Thymus (tissue), 14 donors: ENCODE results near the gene VDR. TPM values are rescaled to one million over a fixed set of nuclear protein-coding genes. Genes with fewer than 3 reads are reported as not detected.

Experiments used
- DNase-seq, 9 donors: peaks; one replicate each; pipeline ENCODE4 v3.0.0-alpha.2; 2013; ENCODE audit warnings: low spot score in 9 of 9, low read depth in 6 of 9, missing footprints in 1 of 9
- H3K27ac ChIP-seq, 2 donors: one replicate each; pipeline ENCODE4 v1.5.1; 2013; ENCODE audit warnings: control low read depth in 1 of 2, low read depth in 1 of 2, low read length in 1 of 2, mild to moderate bottlenecking in 1 of 2, moderate library complexity in 1 of 2
- H3K27me3 ChIP-seq, 2 donors: one replicate each; pipeline ENCODE4 v1.5.1; 2013; ENCODE audit warnings: low read length in 1 of 2; ENCODE audit not compliant: control insufficient read depth in 2 of 2, insufficient read depth in 1 of 2
- H3K36me3 ChIP-seq, 2 donors: one replicate each; pipeline ENCODE4 v1.5.1; 2013; ENCODE audit warnings: low read length in 1 of 2, mild to moderate bottlenecking in 1 of 2, moderate library complexity in 1 of 2; ENCODE audit not compliant: control insufficient read depth in 2 of 2, insufficient read depth in 2 of 2
- H3K4me1 ChIP-seq, 2 donors: one replicate each; pipeline ENCODE4 v1.5.1; 2013; ENCODE audit warnings: low read length in 2 of 2; ENCODE audit not compliant: control insufficient read depth in 2 of 2, insufficient read depth in 2 of 2
- H3K4me3 ChIP-seq, 2 donors: one replicate each; pipeline ENCODE4 v1.5.1; 2013; ENCODE audit warnings: low read length in 2 of 2, control low read depth in 1 of 2, mild to moderate bottlenecking in 1 of 2
- H3K9me3 ChIP-seq, 2 donors: one replicate each; pipeline ENCODE4 v1.5.1; 2013; ENCODE audit warnings: low read length in 1 of 2, mild to moderate bottlenecking in 1 of 2; ENCODE audit not compliant: control insufficient read depth in 2 of 2, insufficient read depth in 1 of 2
- WGBS: extraction: QIAGEN DNeasy Blood & Tissue Kit; methylation state at CpG from one replicate; pipeline ENCODE4 v1.1.7; 2013; 5-methylcytosine and 5-hydroxymethylcytosine counted together
- long read RNA-seq, 10 donors: transcript quantifications; one replicate each; lab custom pipeline, GENCODE V29; 2026
- polyA plus RNA-seq: library from polyadenylated mRNA; stranded (reverse); fragments of 200-250 nt; gene quantifications from one replicate; pipeline ENCODE4 v1.2.3, GENCODE V29; 2013
- total RNA-seq: library from RNA; stranded (reverse); fragments of 120-200 nt; gene quantifications from one replicate; pipeline ENCODE4 v1.2.4, GENCODE V29; 2013
- donor health status: healthy.

The VDR gene
- total RNA-seq (1.5 TPM), polyA plus RNA-seq (3.8 TPM)
- long read RNA-seq, donor 1: 0 reads
- long read RNA-seq, donor 2: 0 reads
- long read RNA-seq, donor 3: 0 reads
- long read RNA-seq, donor 4: 0 reads
- long read RNA-seq, donor 5: 0 reads
- long read RNA-seq, donor 6: 0 reads
- long read RNA-seq, donor 7, full-length matches to known transcripts: 1 of 1 reads
- long read RNA-seq, donor 7, partial matches to known transcripts: 0 of 1 reads
- long read RNA-seq, donor 7, other reads (novel, unspliced or antisense): 0 of 1 reads
- long read RNA-seq, donor 8: 0 reads
- long read RNA-seq, donor 9: 0 reads
- long read RNA-seq, donor 10: 0 reads

DNA sequence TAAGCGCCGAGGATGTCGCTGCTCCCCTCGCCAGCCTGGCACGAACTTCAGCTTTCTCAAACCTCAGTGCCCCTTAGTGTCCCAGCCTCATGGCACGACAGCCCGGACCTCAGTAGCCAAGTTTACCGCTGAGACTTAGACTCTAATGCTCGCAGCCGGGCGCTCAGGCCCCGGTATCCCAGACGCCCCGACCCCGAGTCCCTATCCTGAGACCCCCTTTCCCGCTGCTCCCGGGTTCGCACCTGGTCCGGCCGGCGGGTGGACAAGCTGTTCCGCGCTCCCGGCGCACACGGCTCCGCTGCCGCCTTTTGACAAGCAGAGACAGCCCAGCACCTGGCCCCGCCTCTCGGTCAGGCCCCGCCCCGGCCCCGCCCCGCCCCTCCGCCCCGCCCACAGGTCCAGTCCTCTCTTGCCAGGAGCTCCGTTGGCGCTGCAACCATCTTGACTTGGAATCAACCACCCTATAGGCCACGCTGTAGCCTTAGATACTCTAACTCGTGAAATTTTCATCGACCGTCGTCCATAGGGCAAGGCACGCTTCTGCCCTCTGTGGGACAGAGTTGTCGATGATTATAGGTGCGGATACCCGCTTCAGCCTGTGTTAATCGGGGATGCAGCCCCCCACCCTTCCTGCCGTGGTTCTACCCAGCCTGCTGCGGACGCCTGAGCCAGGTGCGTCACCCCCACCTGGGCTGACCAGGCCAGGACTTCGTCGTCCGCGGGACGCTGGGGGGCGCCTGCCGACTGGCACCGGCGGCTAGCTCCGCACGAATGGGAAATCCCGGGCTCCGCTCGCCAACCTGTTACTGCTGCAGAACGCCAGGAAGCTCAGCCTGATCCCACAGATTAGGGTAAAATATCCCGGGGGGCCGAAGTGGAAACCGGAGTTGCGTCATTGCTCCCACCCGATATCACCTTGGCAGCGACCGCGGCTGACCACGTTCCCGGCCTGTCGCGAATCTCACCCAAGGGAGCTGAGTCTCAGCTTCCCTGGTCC is at the start of gene VDR:
TSS of gene VDR (minus strand) at position 282 of the 997 bp plus-strand sequence. CDS start 25,881 bp downstream, outside the sequence.
- peaks cover 16 to 33% of the 10 kb centered on the region in 2 donors for H3K4me1 ChIP-seq
- H3K36me3 ChIP-seq: no peaks in the 10 kb centered on the region
- peaks cover 21 to 83% of the 10 kb centered on the region in 2 donors for H3K27me3 ChIP-seq
- 2% methylated on average over 79 of the region's 79 CpGs for WGBS
- DNase-seq: peak in 2 of 9 donors; percentile 30 to 60
- peaks cover 0 to 5% of the 10 kb centered on the region in 2 donors for H3K9me3 ChIP-seq
- no peak within 1 kb of the TSS for H3K27ac ChIP-seq
- peak within 1 kb of the TSS; percentile 47 to 50 for H3K4me3 ChIP-seq

- Histone ChIP-seq H3K27me3 (peaks cover 0 to 3% of the 10 kb centered on the region in 2 donors), H3K27ac (no peak overlapping the region), H3K9me3 (peaks cover 0 to 9% of the 10 kb centered on the region in 2 donors), H3K4me3 (no peak overlapping the region), H3K36me3 (no peaks in the 10 kb centered on the region), H3K4me1 (peaks cover 3 to 4% of the 10 kb centered on the region in 2 donors)
- DNase-seq: no peak
- WGBS: 95% methylated on average over 8 of the region's 8 CpGs
Measured at GRCh38 chr12:47954058-47954457, 49.3 kb upstream of the VDR start.

GRCh38 chr12:47950856-47951468 is 46.2 kb upstream of the VDR start:
- no peaks in the 10 kb centered on the region for H3K9me3 ChIP-seq
- 90% methylated on average over 8 of the region's 8 CpGs for WGBS
- no peak overlapping the region for H3K27ac ChIP-seq
- peaks cover 3 to 4% of the 10 kb centered on the region in 2 donors for H3K4me1 ChIP-seq
- H3K4me3 ChIP-seq: no peak overlapping the region
- peaks cover 0 to 9% of the 10 kb centered on the region in 2 donors for H3K27me3 ChIP-seq
- no peak for DNase-seq
- no peaks in the 10 kb centered on the region for H3K36me3 ChIP-seq

GRCh38 chr12:47949441-47950341 is 44.9 kb upstream of the VDR start:
- no peak overlapping the region for H3K27ac ChIP-seq
- no peak overlapping the region for H3K4me3 ChIP-seq
- WGBS: 74% methylated on average over 32 of the region's 32 CpGs
- H3K4me1 ChIP-seq: peaks cover 3 to 4% of the 10 kb centered on the region in 2 donors
- no peaks in the 10 kb centered on the region for H3K9me3 ChIP-seq
- no peaks in the 10 kb centered on the region for H3K36me3 ChIP-seq
- peaks cover 0 to 14% of the 10 kb centered on the region in 2 donors for H3K27me3 ChIP-seq
- peak in 5 of 9 donors; percentile 19 to 56 (median 41) for DNase-seq

DNA sequence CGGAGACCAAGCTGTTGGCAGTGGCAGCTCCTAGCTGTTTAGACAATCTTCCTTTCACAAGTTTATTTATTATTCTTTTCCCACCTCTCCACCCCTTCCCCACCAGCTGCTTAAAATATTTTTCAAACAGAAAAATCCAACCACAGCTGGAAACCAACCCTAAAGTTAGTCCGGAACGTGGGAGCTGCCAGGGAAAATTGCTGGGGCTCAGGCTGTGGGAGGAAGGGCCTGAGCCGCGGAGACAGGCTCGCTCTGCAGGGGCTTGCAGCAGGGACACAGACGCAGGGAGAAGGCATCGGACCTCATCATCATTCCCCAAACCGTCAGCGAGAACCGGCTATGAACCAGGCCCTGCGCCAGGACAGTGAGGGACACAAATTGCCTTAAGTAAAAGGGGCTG is 42.5 kb upstream of the VDR start:
- Histone ChIP-seq H3K27me3 (peaks cover 0 to 29% of the 10 kb centered on the region in 2 donors), H3K27ac (no peak overlapping the region), H3K4me3 (no peak overlapping the region), H3K36me3 (no peaks in the 10 kb centered on the region), H3K9me3 (peaks cover 0 to 9% of the 10 kb centered on the region in 2 donors), H3K4me1 (no peaks in the 10 kb centered on the region)
- no peak for DNase-seq
- 93% methylated on average over 12 of the region's 12 CpGs for WGBS

DNA sequence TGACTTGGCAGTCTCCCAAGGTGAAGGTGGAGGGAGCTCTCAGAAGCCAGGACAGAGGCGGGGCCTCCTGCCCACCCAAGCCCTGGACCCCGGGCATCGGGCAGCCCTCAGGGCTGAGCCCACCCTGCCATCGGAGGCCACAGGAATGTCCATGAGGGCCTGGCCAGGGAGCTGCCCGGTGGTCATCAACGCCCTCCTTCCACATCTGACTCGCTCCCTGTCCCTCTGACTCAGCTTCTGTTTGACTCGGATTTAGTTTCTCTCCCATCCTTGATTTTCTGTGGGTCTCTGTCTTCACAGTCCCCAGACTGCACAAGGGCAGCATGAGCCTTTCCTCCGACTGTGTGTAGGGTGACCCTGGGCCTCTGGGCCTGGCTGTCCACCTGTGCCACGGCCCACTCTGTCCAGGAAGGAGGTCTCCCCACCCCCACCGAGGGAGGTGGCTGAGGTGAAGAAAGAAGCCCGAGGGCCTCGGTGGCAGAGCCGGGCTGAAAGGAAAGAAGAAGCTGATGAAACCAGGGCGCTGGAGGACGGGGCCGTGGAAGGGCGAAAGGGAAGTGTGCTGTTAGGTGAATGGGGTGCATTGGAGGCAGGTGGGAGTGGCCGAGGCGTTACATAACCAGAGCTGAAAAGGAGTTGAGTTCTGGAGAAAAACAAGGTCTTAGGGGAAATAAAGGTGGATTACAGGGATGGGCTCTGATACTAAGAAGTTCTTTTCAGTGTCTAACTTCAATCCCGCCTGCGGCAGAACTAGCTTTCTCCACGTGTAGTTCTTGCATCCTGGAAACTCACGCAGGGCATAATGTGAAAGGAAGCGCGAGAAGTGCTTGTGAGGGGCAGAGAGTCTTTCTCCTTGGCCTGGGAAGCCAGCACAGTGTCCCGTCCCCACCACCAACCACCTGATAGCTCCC is 41.9 kb upstream of the VDR start:
- H3K9me3 ChIP-seq: peaks cover 0 to 10% of the 10 kb centered on the region in 2 donors
- DNase-seq: no peak
- no peak overlapping the region for H3K4me3 ChIP-seq
- H3K36me3 ChIP-seq: no peaks in the 10 kb centered on the region
- 61% methylated on average over 27 of the region's 27 CpGs for WGBS
- no peak overlapping the region for H3K27ac ChIP-seq
- no peaks in the 10 kb centered on the region for H3K4me1 ChIP-seq
- H3K27me3 ChIP-seq: peaks cover 0 to 35% of the 10 kb centered on the region in 2 donors

DNA sequence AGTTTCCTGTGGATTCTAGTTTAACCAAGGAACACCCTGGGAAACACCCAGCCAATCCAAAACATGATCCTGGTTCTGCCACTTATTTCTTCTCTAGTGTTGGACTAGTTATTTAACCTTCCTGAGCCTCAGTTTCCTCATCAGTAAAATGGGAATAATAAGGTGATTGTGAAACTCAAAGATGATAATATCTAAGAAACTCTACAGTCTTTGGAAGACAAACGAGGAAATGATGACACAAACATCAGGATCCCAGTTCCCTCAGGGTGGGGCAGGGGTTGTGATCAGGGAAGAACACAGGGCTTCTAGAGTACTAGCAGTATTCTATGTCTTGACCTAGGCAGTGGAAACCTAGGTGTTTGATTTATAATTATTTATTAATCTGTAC is 40.5 kb upstream of the VDR start:
- Histone ChIP-seq H3K27ac (no peak overlapping the region), H3K4me3 (no peak overlapping the region), H3K27me3 (peaks cover 0 to 38% of the 10 kb centered on the region in 2 donors), H3K4me1 (no peaks in the 10 kb centered on the region), H3K36me3 (no peaks in the 10 kb centered on the region), H3K9me3 (peaks cover 0 to 10% of the 10 kb centered on the region in 2 donors)
- WGBS: 85% methylated on average over 1 of the region's 1 CpG
- DNase-seq: no peak
